ENCODE measurements around the gene SIGLEC14.

Gene SIGLEC14

GRCh38 chr19:51614789-51615188 is 31.8 kb downstream of the SIGLEC14 start:
- H3K4me3 ChIP-seq (ENCODE audit: low read depth, low read length): no peak overlapping the region
- no peak for TF ChIP-seq ZBTB26 (tag by site-specific recombination; optimal IDR thresholded peaks at IDR 0.05)
- no peak for TF ChIP-seq ZIC2 (tag by site-specific recombination; IDR thresholded peaks at IDR 0.05)
- no peak for TF ChIP-seq ZNF776 (tag by site-specific recombination; IDR thresholded peaks at IDR 0.05; ENCODE audit: borderline replicate concordance)
- TF ChIP-seq ZNF404 (tag by site-specific recombination; IDR thresholded peaks at IDR 0.05): no peak
- TF ChIP-seq, protein P1, sequence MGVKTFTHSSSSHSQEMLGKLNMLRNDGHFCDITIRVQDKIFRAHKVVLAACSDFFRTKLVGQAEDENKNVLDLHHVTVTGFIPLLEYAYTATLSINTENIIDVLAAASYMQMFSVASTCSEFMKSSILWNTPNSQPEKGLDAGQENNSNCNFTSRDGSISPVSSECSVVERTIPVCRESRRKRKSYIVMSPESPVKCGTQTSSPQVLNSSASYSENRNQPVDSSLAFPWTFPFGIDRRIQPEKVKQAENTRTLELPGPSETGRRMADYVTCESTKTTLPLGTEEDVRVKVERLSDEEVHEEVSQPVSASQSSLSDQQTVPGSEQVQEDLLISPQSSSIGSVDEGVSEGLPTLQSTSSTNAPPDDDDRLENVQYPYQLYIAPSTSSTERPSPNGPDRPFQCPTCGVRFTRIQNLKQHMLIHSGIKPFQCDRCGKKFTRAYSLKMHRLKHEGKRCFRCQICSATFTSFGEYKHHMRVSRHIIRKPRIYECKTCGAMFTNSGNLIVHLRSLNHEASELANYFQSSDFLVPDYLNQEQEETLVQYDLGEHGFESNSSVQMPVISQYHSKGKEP (tag by site-specific recombination; IDR thresholded peaks at IDR 0.05): no peak
- H3K9me3 ChIP-seq (ENCODE audit: control insufficient read depth, insufficient read depth, low read depth, low read length): no peaks in the 10 kb centered on the region
- no peaks in the 10 kb centered on the region for H3K4me1 ChIP-seq (ENCODE audit: control insufficient read depth, insufficient read depth, low read length)
- ChIA-PET CTCF (interaction anchor here (0.6 to 2.1 kb wide), 8 partner anchors 23 to 552 kb away, joined by 3 to 8 read pairs (median 3); no protein-coding TSS in a partner anchor), POLR2A (interaction anchor here (0.6 kb wide), 1 partner anchor 1007 kb away, joined by 4 read pairs; no protein-coding TSS in a partner anchor)
- H3K36me3 ChIP-seq (ENCODE audit: control insufficient read depth in 2 of 2, insufficient read depth in 1 of 2, low read length in 2 of 2): no peaks in the 10 kb centered on the region
- no peak overlapping the region for H3K27ac ChIP-seq (ENCODE audit: extremely low read depth, low read depth, low read length)

DNA sequence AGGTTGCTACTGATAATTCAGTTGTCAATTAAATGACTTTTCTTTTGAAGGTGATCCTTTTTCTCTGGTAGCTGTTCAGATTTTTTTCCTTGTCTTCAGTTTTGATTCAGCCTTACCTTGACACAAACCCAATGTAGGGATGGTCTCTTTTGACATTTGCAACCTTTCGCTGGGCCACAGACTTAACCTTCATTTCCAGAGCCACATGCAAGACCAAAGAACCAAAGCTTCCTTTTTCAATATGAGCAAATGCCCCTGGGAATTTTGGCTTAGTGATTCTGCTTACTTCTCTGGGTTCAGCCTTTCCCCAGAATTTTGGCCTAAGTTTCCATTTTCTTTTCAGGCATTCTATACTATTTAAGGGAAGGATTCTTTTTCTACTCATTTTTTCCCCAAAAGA is 36.0 kb downstream of the SIGLEC14 start:
- no peak overlapping the region for H3K4me3 ChIP-seq (ENCODE audit: low read depth, low read length)
- ChIA-PET CTCF (interaction anchor here (1.0 to 1.3 kb wide), 2 partner anchors 47 to 137 kb away, joined by 3 to 6 read pairs; no protein-coding TSS in a partner anchor), POLR2A (no interaction called here)
- no peak overlapping the region for H3K27ac ChIP-seq (ENCODE audit: extremely low read depth, low read depth, low read length)
- H3K4me1 ChIP-seq (ENCODE audit: control insufficient read depth, insufficient read depth, low read length): no peaks in the 10 kb centered on the region
- no peaks in the 10 kb centered on the region for H3K36me3 ChIP-seq (ENCODE audit: control insufficient read depth in 2 of 2, insufficient read depth in 1 of 2, low read length in 2 of 2)
- H3K9me3 ChIP-seq (ENCODE audit: control insufficient read depth, insufficient read depth, low read depth, low read length): no peaks in the 10 kb centered on the region
- TF ChIP-seq GFI1B (tag by site-specific recombination; IDR thresholded peaks at IDR 0.05): no peak
- TF ChIP-seq ZSCAN18 (tag by site-specific recombination; IDR thresholded peaks at IDR 0.05): no peak
- no peak for TF ChIP-seq ZNF692 (tag by site-specific recombination; IDR thresholded peaks at IDR 0.05)
- no peak for TF ChIP-seq ZSCAN30 (tag by site-specific recombination; IDR thresholded peaks at IDR 0.05)
- TF ChIP-seq, protein P2, sequence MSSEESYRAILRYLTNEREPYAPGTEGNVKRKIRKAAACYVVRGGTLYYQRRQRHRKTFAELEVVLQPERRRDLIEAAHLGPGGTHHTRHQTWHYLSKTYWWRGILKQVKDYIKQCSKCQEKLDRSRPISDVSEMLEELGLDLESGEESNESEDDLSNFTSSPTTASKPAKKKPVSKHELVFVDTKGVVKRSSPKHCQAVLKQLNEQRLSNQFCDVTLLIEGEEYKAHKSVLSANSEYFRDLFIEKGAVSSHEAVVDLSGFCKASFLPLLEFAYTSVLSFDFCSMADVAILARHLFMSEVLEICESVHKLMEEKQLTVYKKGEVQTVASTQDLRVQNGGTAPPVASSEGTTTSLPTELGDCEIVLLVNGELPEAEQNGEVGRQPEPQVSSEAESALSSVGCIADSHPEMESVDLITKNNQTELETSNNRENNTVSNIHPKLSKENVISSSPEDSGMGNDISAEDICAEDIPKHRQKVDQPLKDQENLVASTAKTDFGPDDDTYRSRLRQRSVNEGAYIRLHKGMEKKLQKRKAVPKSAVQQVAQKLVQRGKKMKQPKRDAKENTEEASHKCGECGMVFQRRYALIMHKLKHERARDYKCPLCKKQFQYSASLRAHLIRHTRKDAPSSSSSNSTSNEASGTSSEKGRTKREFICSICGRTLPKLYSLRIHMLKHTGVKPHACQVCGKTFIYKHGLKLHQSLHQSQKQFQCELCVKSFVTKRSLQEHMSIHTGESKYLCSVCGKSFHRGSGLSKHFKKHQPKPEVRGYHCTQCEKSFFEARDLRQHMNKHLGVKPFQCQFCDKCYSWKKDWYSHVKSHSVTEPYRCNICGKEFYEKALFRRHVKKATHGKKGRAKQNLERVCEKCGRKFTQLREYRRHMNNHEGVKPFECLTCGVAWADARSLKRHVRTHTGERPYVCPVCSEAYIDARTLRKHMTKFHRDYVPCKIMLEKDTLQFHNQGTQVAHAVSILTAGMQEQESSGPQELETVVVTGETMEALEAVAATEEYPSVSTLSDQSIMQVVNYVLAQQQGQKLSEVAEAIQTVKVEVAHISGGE (tag by site-specific recombination; conservative IDR thresholded peaks at IDR 0.05; ENCODE audit: low read depth): no peak
- no peak for TF ChIP-seq ZNF426 (tag by site-specific recombination; IDR thresholded peaks at IDR 0.05)
- no peak for TF ChIP-seq ZNF518A (tag by site-specific recombination; conservative IDR thresholded peaks at IDR 0.05; ENCODE audit: low read depth)
- TF ChIP-seq ZNF677 (tag by site-specific recombination; IDR thresholded peaks at IDR 0.05): no peak
- TF ChIP-seq BCL11B (tag by site-specific recombination; IDR thresholded peaks at IDR 0.05; ENCODE audit: low read depth): no peak
- no peak for TF ChIP-seq KLF7 (tag by site-specific recombination; IDR thresholded peaks at IDR 0.05; ENCODE audit: borderline replicate concordance)
- TF ChIP-seq ZBTB21 (tag by site-specific recombination; IDR thresholded peaks at IDR 0.05): no peak
- TF ChIP-seq ZNF621 (tag by site-specific recombination; IDR thresholded peaks at IDR 0.05): no peak

All from HEK293 (cell line).